ENCODE measurements around the gene MACROD2. TPM values are rescaled to one million over a fixed set of nuclear protein-coding genes. Genes with fewer than 3 reads are reported as not detected.

The MACROD2 gene
- total RNA-seq, 1 donor from 2014 or later = 6.7 TPM

DNA sequence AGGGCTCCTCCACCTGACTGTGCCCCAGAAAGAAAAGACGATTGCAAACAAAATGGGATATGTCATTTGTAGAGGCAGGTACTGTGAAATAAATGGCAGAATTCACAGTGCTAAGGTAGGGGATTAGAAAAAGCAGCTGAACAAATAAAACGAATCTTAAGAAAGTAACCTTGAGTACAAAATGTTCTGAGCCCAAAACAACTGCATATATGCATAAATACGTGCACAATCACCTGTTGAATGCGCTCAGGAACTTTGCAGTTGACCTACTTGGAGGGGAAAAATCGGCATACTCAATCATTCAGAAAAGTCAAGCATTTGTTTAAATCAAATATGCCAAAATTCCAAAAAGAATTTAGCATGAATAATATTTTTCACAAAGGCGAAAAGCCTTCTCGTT lies 1114.2 kb downstream of the MACROD2 start:
- TF ChIP-seq CTCF (conservative IDR thresholded peaks at IDR 0.05) = no peak
- Mint-ChIP-seq H3K27me3 (no peaks in the 10 kb centered on the region), H3K4me3 (no peak overlapping the region), H3K9me3 (no peaks in the 10 kb centered on the region), H3K4me1 (ENCODE audit: unreplicated experiment) (peaks cover 4% of the 10 kb centered on the region), H3K27ac (no peak overlapping the region), H3K36me3 (no peaks in the 10 kb centered on the region)
- no peak for DNase-seq (ENCODE audit: extremely low spot score, unreplicated experiment)

DNA sequence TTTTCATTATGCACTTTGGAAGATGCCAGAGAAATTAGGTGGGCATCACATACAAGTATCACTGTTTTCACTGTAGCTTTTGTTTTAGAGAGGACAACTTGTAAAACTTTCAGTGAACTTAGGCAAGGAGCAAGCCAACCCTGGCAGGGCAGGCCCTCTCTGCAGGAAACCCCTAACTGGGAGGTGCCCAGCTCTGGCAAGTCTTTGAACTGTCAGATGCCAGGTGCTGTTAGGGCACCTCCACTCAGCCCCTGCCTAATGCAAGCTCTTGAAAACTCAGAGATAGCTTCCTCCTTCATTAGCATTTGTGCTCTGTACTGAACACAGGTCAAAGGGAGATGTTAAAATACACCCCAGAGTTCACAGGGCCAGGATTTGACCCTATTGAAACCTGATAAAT lies 1116.3 kb downstream of the MACROD2 start:
- no peak for TF ChIP-seq CTCF (conservative IDR thresholded peaks at IDR 0.05)

DNA sequence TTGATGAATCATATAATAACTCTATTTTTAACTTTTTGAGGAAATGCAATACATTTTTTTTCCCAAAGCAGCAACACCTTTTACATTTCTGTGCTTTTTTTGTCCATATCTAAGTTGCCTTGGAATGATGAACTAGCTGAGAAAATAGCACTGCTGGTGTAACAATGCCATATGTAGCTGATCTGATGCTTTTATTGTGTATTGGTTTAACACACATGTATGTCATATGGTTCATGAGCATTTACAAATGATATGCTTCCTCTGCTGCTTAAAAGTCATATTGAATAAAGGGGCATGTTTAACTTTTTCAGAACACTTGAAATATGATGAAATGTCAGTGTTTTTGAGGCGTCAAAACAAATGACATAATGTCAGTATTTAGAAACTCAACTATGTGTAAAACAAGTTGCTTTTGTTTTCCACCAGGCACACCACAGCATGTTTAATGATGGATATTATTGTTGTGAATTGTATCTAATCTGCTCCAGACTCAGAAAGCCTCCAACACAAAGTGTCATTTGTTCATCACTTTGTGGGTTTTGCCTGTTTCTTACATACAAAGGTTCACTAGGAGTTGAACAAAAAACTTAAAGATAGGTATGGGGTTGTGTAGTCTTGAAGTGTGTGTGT lies 1117.9 kb downstream of the MACROD2 start:
- H3K9me3 Mint-ChIP-seq = peaks cover 4% of the 10 kb centered on the region
- H3K4me1 Mint-ChIP-seq (ENCODE audit: unreplicated experiment) = peaks cover 4% of the 10 kb centered on the region
- DNase-seq (ENCODE audit: extremely low spot score, unreplicated experiment) = no peak
- no peak overlapping the region for H3K4me3 Mint-ChIP-seq
- no peak overlapping the region for H3K27ac Mint-ChIP-seq
- TF ChIP-seq CTCF (conservative IDR thresholded peaks at IDR 0.05) = no peak
- no peaks in the 10 kb centered on the region for H3K36me3 Mint-ChIP-seq
- H3K27me3 Mint-ChIP-seq = no peaks in the 10 kb centered on the region

More for the DNA sequence above, 1116.3 kb downstream of the MACROD2 start:
- Mint-ChIP-seq H3K9me3 (no peaks in the 10 kb centered on the region), H3K4me3 (no peak overlapping the region), H3K27me3 (no peaks in the 10 kb centered on the region), H3K36me3 (no peaks in the 10 kb centered on the region), H3K4me1 (ENCODE audit: unreplicated experiment) (peaks cover 4% of the 10 kb centered on the region), H3K27ac (no peak overlapping the region)
- DNase-seq (ENCODE audit: extremely low spot score, unreplicated experiment) = no peak

DNA sequence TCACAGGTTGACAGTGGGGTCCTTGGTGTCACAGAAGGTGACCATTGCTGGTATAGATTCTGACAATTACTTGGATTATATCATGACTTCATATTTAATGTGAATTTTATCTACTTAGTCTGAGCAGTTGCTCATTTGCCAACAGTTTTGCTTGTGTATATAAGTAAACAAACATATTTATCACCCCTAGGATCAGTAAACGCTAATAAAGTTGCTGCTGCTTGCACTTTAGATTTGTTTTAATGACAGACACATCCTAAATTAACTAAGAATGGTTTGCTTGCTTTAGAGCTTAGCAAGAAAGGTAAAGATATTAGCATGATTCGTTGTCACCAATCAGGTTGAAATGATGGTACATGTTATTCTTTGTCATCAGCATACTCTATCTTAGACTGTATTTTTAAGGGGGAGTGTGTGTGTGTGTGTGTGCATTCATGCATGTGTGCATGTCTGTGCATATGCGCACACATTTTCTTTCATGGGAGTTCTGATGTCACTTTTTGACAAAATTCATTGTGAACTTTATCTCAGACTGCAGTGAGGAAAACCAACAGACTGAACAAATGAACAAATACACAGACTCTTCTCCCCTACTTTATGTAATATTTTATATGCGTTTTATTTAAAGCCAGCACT lies 1124.7 kb downstream of the MACROD2 start:
- Mint-ChIP-seq H3K27me3 (no peaks in the 10 kb centered on the region), H3K9me3 (peaks cover 4% of the 10 kb centered on the region), H3K4me1 (ENCODE audit: unreplicated experiment) (peaks cover 6% of the 10 kb centered on the region), H3K27ac (no peak overlapping the region), H3K36me3 (no peaks in the 10 kb centered on the region), H3K4me3 (no peak overlapping the region)
- no peak for DNase-seq (ENCODE audit: extremely low spot score, unreplicated experiment)
- TF ChIP-seq CTCF (conservative IDR thresholded peaks at IDR 0.05) = no peak

- no peaks in the 10 kb centered on the region for H3K36me3 Mint-ChIP-seq
- no peak for DNase-seq (ENCODE audit: extremely low spot score, unreplicated experiment)
- H3K27ac Mint-ChIP-seq = no peak overlapping the region
- peaks cover 2% of the 10 kb centered on the region for H3K9me3 Mint-ChIP-seq
- H3K4me3 Mint-ChIP-seq = no peak overlapping the region
- TF ChIP-seq CTCF (conservative IDR thresholded peaks at IDR 0.05) = no peak
- no peaks in the 10 kb centered on the region for H3K27me3 Mint-ChIP-seq
- peaks cover 6% of the 10 kb centered on the region for H3K4me1 Mint-ChIP-seq (ENCODE audit: unreplicated experiment)
These were observed 1127.3 kb downstream of the MACROD2 start for GRCh38 chr20:15122613-15123012.
